AML-193 (cell line): ENCODE results near the gene MVB12B.
A peak's percentile ranks its signal among the peaks of the same experiment; 100 is the strongest.

Experiments used
- DNase-seq, 2 experiments: peaks; one replicate each; lab custom pipeline; 2025; lab: John Stamatoyannopoulos, UW

Gene MVB12B

GRCh38 chr9:126386088-126386487 is 59.5 kb downstream of the MVB12B start:
- DNase-seq: peak; percentile 17 to 32

- no peak for DNase-seq
Measured at GRCh38 chr9:126386776-126387175, 60.1 kb downstream of the MVB12B start.

- DNase-seq: no peak
Measured at GRCh38 chr9:126388964-126389708, 62.5 kb downstream of the MVB12B start.

GRCh38 chr9:126389992-126390391 is 63.4 kb downstream of the MVB12B start:
- peak; percentile 83 to 89 for DNase-seq

GRCh38 chr9:126390923-126391322 is 64.3 kb downstream of the MVB12B start:
- DNase-seq: no peak

GRCh38 chr9:126391713-126392661 is 65.4 kb downstream of the MVB12B start:
- no peak for DNase-seq

GRCh38 chr9:126392662-126393371 is 66.2 kb downstream of the MVB12B start:
- DNase-seq: no peak

GRCh38 chr9:126393876-126394275 is 67.2 kb downstream of the MVB12B start:
- DNase-seq: no peak

- no peak for DNase-seq
Measured at GRCh38 chr9:126394802-126395201, 68.2 kb downstream of the MVB12B start.

GRCh38 chr9:126395439-126396212 is 69.0 kb downstream of the MVB12B start:
- DNase-seq: no peak

GRCh38 chr9:126397056-126397455 is 70.4 kb downstream of the MVB12B start:
- DNase-seq: no peak

- DNase-seq: no peak
Measured at GRCh38 chr9:126398403-126399058, 71.9 kb downstream of the MVB12B start.

- DNase-seq: no peak
Measured at GRCh38 chr9:126399251-126399650, 72.6 kb downstream of the MVB12B start.

GRCh38 chr9:126399789-126400188 is 73.2 kb downstream of the MVB12B start:
- DNase-seq: no peak

GRCh38 chr9:126400571-126400970 is 73.9 kb downstream of the MVB12B start:
- no peak for DNase-seq

GRCh38 chr9:126401107-126401506 is 74.5 kb downstream of the MVB12B start:
- DNase-seq: no peak

GRCh38 chr9:126401581-126401980 is 75.0 kb downstream of the MVB12B start:
- no peak for DNase-seq

- DNase-seq: no peak
Measured at GRCh38 chr9:126403397-126403796, 76.8 kb downstream of the MVB12B start.

- no peak for DNase-seq
Measured at GRCh38 chr9:126404459-126404858, 77.8 kb downstream of the MVB12B start.

- no peak for DNase-seq
Measured at GRCh38 chr9:126406075-126406667, 79.5 kb downstream of the MVB12B start.
